ENCODE results near the gene ELAVL1.

DNA sequence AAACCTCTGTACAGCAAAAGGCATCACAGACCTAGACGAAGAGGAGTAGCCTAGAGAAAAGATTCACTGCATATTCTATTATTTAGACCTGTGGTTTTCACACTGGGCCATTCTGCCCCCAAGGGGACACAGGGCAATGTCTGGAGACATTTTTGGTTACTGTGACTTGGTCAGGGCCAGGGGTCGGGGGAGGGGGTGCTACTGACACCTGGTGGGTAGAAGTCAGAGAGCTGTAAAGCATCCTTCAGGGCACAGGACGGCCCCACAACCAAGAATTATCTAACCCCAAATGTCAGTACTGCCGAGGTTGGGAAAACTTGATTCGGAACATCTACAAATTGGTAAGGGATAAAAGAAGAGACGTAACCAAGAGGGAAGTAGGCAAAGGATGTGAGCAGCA, 11.3 kb downstream of the ELAVL1 start:
- no peak for TF ChIP-seq GATA2 (IDR thresholded peaks at IDR 0.05; ENCODE audit: low read depth, low read length)
- TF ChIP-seq GATA3 (IDR thresholded peaks at IDR 0.05; ENCODE audit: low read depth, low read length): no peak

Measured in SH-SY5Y (cell line).